GM19463 (cell line): ENCODE data around the gene ADRA2B.

Experiments used
- ATAC-seq: cut with Tn5 transposase; IDR thresholded peaks from one replicate; pipeline ENCODE4 v1.9.1; 2021; ENCODE audit warnings: mild to moderate bottlenecking, moderate library complexity; ENCODE audit not compliant: unreplicated experiment

Gene ADRA2B

DNA sequence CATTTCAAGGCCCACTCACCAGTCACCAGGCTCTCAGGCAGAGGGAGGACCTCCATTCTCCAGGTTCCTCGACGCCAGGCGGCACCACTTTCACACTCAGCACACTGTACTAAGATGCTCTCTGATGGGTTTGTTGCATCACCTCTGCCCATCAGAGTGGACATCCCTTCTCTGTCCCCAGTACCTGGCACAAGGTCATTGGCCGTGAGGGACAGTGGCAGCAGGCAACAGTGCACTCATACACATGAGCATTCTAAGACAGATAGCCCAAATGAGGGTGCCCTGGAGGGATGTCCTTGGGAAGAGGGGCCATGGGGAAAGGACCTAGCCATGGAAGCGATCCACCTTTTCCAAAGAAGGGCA lies 3.0 kb upstream of the ADRA2B start:
- ATAC-seq, result no peak

DNA sequence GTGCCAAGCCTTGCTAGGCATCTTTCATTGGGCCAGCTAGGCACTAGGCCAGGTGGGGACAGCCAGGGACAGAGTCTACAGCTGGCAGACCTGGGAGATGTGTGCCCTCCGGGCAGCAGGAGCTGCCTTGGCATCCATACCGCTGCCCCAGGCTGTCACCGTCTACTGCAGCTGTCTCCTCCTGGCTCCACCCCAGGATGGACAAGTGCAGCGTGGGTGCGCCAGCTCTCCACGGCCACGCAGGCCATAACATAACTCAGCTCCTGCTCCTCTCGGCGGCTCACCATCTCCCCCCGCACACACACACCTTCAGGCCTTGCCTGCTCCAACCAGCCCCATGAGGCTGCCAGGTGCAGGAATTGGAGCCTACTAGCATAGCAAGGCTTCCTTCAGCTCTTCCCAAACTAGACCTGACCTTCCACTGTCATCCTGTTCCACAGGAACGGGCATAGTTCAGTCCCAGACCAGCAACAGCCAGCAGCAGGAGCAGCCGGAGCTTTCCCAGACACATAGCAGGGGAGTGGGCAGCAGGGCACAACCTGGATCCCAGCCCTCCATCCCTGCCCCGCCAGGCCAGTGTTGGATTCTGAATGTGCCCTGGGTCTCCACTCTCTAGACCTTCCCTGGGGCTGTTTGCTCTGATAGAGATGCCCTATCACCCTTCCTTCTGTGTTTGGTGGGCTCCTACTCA lies 2.5 kb upstream of the ADRA2B start:
- no peak for ATAC-seq

DNA sequence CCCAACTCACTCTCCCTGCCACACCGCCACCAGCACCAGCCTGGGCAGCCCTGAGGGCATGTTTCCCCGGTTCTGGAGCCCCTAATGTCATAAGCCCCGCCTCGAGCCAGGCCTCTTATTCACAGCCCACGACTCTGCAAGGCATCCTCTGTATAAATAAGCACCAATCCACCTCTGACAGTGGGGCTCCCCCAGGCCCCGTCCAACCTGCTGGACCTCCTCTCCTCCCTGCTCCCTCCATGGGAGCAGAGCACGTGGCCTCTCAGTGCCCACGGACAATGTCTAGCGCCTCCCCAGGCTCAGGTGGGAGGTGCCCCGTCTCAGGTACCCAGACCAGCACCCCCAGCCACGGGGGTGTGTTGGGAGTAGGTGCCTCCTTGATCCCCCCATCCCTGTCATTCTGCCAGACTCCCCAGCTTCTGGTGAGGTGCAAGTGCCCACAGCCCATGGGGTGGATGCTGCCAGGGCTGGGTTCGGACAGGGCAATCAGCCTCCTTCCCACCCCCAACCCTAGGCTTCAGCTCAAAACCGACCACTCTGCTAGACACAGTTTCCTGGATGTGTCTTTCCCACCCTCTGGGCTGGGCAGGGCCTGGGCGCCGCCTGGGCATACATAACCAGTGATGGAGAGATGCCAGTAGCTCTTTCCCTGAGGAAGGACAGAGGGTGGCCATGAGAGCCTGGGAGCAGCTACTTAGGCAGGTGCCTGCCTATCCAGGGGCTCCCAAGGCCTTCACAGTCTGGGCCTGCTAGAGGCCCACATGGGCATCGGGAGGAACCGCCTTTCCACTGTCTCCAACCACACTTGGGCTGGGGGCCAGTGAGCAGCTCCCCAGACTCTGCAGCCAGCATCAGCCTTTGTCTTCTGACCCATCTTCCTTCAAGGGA lies 1.6 kb upstream of the ADRA2B start:
- no peak for ATAC-seq

DNA sequence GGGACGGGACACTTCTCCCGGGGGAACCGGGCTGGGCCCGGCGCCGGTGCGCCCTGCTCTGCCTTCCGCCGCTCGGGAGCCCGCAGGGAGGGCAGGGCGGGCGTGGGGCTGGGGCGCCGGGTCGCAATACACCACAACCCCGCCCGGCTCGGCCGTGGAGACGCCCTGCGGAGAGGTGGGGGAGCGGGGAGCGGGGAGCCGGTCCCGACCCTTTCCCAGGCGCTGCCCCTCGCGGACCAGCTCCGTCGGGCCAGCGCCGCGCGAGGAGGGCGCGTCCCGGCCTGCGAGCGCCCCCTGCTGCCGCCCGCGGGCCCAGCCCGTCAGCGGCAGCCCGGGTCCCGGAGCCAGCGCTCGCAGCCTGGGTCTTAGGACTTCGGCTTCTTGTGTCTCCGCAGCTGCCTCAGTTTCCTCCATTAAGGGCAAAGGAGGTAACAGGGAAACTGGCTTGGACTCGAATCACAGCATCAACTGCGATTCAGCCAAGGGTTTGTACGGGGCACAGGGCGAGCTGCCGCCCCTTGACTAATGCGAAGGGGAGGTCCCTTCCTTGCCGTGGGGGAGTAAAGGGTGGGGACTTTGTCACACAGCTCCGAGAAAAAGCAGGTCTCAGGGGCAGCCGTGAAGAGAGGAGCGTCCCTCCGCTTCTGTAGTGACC lies 635 bp upstream of the ADRA2B start:
- peak; percentile 81 for ATAC-seq

DNA sequence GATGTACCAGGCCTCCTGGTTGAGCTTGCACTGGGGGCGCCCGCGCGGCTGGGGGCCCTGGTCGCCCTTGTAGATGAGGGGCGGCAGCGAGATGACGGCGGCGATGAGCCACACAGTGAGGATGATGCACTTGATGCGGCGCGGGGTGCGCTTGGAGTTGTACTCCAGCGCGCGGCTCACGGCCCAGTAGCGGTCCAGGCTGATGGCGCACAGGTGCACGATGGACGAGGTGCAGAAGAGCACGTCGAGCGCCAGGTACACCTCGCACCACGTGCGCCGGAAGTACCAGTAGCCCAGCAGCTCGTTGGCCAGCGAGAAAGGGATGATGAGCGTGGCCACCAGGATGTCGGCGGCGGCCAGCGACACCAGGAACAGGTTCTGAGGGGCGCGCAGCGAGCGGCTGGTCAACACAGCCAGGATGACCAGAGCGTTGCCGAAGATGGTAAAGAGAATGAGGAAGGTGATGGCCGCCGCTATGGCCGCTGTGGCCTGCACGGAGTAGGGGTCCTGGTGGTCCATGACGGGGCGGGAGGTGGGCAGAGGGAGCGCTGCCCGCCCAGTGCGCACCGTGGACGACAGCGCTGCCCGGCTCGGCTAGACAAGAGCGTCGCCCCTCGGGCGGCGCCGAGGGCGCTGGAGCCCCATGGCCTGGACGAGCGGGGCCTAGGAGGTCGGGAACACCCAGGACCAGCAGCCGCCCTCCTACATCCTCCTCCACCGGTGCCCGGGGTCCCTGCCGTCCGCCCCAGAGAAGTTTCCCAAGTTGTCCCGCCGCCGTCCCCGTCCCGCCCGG lies 544 bp downstream of the ADRA2B start:
- ATAC-seq, result no peak

DNA sequence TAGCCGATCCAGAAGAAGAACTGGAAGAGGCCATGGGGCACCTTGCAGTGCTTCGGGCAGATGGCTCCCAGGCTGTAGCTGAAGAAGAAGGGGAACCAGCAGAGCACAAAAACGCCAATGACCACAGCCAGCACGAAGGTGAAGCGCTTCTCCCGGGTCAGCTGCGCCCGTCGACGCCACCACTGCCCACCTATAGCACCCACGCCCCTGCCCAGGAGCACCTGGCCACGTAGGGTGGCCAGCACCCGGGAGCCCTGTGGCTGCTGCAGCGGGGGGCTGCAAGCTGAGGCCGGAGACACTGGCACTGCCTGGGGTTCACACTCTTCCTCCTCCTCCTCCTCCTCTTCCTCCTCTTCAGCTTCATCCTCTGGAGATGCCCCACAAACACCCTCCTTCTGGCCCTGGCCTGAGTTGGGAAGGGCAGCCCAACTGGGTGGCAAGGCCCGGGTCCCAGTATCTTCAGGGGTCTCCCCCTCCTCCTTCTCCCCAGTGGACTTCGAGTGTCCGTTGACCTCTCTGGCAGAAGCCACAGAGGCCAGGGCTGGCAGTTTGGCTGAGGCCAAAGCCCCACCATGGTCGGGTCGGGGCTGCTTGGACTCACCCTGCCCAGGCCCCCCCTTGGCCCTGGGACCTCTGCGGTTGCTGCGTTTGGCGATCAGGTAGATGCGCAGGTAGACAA lies 1.3 kb downstream of the ADRA2B start:
- ATAC-seq, result no peak

DNA sequence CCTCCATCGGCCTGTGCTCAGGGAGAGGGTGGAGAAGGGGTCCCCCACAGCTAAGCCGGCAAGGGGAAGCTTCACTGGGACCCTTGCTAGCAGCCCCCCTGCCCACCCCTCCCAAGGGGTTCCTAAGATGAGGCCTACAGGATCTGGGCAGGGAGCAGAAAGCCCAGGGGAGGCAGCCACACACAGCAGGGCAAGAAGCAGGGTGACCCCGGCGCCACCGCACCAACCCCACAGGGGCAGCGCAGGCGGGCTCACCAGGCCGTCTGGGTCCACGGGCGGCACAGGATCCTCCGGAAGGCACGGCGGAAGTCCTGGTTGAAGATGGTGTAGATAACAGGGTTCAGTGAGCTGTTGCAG lies 1.8 kb downstream of the ADRA2B start:
- no peak for ATAC-seq

DNA sequence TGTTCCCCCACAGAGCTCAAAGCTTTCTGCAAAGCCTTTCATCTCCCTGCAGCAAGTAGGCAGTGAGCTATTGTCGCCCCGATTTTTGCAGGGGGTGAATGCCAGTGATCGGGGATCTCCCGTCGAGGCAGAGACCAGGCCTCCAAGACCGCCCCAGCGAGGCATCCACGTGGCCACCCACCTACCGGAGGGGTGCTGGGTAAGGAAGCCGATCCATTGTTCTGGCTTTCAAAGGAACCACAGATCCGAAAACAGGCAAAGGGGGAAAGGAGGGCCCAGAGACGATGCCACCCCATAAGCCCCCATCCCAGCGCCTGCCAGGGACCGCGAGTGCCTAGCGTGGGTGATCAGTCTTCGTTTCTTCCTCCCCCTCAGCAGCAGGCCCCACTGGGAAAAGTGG lies 2.4 kb downstream of the ADRA2B start:
- ATAC-seq, result no peak

DNA sequence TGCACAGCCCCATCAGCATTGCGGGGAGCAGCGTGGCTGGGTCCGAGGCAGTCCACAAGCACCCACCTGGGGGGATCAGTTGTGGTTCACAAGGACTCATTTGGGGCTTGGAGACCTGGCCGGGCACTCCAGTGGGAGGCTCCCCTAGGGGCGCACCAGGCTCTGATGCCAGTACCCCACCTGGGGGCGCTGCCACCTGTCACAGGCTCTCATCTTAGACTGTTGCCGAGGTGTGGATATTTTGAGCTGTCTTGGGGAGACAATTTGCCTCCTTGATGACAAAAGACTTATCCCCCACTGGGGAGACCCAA lies 3.0 kb downstream of the ADRA2B start:
- no peak for ATAC-seq

DNA sequence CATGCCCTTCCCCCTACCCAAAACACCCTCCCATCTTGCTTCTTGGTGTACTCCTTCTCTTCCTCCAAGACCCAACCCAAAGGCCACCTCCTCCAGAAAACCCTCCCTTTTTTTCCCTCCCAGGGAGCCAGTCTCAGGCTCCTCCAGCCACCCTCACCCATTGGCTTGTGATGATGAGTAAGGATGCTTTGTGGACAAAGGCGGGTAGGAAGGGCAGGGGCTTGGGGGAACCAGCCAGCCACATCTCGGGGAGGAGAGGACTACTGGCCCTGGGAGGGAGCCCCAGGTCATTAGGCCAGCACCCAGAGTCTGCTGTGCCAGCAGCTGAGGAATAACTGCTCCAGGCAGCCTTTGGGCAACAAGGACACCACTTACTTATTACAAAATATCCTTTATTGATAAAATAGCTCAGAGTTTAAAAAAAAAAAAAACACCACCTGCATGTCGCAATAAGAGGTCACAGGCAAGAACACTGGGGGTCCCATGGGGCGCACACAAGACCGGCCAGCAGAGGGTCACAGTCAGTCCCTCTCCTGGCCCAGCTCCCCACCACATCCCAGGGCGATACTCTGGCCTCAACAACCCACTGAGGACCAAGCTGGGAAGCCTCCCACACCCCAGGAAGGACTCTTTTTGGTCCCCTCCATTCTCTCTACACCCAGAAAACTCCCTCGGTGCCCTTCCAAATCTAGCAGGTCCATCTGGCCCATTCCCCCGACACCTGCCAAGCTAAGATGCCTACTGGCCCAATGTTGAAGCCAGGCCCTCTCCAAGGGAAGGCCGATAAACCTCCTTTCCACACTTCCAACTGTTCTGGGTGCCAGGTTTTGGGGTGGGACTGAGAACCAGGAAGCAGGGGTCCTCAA lies 3.6 kb downstream of the ADRA2B start:
- no peak for ATAC-seq

DNA sequence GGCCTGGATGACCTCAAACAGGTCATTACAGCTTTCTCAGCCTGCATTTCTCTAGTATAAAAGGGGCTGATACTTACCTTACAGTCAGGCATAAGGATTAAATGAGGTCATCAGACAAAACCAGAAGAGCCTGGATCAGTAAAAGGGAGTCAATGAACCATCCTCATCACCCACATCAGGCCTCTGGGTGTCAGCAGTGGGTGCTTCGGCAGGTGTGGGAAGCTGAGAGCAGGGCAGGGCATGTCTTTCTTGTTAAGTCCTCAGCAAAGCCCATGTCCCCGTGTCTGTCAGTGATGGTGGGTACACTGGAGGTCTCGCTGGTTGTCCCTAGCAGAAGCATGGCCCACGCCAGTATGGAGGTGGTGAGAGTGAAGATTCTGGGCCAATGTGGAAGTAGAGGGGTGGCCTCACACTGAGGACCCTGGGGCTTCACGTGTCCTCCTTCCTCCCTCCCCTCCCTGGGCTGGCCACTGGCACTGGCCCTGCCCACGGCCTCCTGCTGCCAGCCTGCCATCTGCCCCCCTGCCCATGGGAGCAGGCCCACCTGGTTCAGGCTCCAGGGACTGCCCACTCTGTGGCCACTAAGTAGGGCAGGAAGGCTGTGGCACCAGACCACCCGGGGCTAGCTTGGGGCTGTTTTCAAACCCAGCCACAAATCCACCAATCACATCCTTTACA lies 4.4 kb downstream of the ADRA2B start:
- no peak for ATAC-seq

DNA sequence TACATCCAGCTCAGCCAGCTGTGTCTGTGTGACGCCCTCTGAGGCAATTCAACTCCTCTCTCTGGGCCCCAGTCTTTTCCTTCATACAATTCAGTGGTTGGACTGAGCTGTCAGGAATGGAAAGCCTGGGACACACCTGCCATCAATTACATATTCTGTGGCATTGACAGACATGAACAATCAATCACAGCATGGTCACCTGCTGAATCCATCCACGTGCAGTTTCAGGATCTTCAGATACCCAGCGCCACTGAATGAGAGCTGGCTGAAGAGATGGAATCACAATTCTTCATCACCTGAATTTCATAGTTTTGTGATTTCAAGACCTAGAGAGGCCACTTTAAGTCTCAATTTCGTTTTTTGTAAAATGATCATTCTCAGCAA lies 5.1 kb downstream of the ADRA2B start:
- ATAC-seq, result no peak

DNA sequence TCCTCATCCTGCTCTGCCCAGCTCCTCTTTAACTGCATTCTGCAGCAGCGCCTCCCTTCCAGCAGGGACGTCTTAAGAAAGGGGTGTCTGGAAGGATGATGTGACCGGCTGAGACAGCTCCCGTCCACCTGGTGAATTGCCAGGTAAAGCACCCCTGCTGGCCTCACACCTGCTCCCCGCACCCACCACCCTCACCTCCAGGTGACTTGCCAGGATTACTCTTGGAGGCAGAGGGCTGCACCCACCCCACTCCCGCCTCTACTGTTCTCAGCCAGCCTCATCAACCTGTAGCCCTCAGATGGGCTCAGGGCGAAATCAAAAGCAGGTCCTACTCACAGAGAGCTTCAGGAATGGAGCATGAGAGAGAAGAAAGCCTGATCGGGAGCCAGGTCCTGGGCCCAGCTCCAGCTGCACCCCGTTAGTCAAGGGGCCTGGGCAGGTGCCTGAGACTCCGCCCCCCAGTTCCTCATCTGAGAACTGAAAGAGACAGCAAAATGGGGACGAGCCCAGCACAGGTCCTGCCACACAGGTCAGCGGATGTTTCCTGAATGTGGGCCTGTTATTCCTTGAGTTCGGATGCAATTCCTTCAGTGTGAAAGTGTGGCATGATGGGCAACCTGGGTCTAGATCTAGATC lies 5.6 kb downstream of the ADRA2B start:
- no peak for ATAC-seq

DNA sequence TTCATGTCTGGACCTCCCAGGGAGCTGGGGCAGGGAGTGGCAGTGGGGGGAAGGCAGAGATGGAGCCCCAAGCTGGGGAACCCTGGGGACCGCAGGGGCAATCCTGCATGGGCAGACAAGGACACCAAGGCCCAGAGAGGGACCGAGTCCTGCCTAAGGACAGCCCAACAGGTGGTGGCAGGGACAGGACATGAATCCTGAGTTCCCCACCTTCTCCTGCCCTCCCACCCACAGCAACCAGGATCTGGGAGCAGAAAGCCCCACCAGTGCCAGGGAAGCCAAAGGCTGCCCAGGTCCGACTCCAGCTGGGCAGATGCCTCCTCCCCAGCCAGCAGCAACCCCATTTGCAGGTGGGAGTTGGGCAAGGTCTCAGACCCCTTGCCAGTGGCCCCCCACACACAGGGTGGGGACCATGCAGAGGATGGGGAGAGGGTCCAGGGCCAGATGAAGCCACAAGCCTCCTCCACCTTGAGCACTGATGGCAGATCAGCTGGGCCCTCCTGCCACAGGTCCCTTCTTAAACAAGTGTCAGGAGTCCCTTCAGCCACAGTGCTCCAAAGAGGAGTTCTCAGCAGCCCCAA lies 6.3 kb downstream of the ADRA2B start:
- no peak for ATAC-seq

DNA sequence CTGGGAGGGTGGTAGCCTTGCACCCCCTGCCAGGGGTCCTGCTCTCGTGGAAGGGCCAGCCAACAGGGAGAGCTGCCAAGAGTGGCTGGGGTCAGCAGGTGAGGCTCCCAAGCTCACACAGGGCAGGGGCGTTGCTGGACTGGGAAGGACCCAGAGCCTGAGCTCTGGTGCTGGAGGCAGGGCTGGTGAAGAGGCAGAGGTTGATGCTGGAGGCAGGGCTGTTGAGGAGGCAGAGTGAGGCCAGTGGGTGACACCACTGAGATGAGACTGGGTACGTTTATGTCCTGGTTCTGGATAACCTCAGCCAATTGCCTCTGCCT lies 7.0 kb downstream of the ADRA2B start:
- no peak for ATAC-seq

DNA sequence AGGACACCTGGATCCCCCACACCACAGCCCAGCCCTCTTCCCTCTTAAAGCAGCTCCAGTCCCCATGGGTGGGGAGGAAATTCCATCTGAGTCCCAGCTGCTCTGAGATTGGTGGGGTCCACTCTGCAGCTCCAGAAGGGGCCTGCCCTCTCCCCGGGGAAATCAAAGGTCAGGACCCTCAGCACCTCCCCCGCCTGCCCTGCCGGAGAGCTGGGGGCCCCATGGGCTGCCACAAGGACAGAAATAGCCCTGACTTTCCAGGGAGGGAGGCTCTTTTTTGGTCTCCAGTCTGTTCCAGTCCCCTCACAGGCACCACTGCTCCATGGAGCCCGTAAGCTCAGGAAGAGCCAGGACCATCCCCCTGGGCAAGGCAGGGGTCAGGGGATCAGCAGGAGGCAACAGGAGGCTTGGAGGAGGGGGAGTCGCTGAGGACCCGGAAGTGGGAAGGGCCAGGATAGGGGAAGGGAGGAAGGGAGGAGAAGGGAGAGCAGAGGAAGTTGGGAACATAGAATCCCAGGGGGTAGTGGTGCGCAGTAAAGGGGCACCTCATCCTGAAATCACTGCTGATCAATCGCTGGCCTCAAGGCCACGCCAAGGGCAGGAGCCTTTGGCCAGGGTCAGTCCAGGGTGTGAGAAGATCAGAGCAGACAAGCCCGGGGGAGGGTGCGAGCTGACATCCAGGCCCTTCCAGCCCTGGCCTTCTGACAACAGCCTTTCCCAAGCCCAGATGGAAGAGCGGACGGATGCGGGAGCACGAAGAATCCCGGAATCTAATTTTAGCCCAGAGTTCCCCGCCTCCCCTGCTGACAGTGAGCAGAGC lies 7.6 kb downstream of the ADRA2B start:
- no peak for ATAC-seq

DNA sequence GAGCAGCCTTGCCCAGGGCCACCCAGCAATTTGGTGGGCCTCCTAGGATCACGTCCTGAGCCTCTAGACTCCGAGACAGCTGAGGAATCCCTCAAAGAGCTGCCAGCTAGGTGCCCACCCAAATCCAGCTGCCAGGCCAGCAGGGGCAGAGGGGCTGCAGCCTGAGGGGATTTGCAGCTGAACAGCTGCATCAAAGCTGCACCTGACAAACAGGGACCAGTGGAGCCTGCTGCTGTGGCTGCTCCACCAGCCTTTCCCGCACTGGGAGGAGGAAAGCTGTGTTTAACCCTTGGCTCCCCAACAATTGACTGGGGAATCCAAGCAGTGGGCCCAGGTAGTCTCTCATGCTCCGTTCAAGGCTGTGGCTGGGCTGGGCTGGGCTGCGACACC lies 8.2 kb downstream of the ADRA2B start:
- ATAC-seq, result no peak

DNA sequence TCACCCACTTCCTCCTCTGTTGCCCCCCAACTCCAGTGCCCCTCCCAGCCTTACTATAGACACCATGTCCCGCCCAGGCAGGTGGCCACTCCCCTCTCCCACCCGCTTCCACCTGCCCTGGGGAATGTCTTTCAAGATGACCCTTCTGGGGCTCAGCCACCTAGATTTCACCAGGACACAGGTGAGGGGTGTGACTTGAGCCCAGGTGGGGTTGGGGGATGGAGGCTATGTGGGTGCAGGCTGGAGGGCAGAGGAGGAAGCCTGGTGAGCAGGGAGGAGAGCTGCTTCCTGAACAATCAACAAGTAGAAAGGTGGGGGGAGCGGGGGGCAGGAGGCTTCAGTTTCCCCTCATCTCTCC lies 8.7 kb downstream of the ADRA2B start:
- ATAC-seq, result no peak
